Activated CD8-positive, alpha-beta memory T cell treated with anti-CD3 and anti-CD28 coated beads for 24 hours (primary cell): Measurements from ENCODE around the gene FUCA2.
"Not testable (repeated sequence)": the region's sequence is repeated elsewhere in the genome, so short reads cannot be mapped to it uniquely, and the experiment has no call there.

Experiments
- DNase-seq: peaks from one replicate; pipeline ENCODE4 v3.0.0-alpha.2; 2020

FUCA2 gene

DNA sequence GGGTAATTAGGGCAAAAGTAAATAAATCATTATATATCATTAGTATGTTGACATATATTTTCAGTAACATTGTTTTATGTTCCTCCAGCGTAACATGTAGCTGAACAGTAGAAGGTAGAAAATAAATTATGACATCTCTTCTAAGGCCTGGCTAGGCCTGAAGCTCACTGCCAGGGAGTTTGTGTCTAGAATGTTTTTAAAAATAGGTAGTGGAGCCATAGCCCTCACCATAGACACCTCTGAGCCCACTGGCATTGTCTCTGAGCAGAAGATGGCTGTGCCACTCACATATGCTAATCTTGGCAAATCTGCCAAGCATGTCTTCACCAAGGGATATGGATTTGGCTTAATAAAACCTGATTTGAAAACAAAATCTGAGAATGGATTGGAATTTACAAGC, 21.3 kb downstream of the FUCA2 start:
- DNase-seq: no peak

DNA sequence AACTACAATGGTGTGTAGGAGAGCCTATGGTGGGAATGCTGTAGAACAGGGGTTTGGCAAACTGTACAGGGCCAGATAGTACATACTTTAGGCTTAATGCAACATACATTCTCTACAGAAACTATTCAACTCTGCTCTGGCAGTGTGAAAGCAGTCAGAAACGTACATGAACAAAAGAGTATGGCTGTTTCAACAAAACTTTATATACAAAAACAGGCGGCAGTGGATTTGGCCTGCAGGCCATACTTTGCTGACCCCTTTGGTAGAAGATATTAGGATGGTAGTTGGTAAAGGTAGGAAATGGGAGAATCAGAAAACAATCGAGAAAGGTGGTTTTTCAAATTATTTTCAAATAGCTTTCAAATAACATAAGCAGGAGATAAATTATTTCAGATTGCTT, 24.8 kb downstream of the FUCA2 start:
- DNase-seq: no peak

DNA sequence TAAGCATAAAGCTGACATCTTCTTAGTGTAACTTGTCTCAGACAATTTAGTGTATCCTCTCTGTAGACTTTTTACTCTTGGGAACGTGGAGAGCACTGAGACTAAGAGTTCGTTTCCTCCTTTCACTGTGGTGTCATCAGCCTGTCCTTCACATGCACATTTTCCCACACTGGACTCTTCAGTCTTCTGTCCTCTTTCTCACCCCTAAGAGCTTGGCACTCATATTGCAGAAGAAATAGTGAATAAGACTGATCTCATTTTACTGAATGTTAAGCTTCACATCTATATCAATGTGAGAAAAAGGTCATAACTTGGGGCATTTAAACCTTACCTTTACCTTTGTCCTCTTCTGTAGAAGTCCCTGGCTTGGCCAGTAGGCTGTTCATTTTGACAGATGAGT, 25.6 kb downstream of the FUCA2 start:
- DNase-seq: no peak

DNA sequence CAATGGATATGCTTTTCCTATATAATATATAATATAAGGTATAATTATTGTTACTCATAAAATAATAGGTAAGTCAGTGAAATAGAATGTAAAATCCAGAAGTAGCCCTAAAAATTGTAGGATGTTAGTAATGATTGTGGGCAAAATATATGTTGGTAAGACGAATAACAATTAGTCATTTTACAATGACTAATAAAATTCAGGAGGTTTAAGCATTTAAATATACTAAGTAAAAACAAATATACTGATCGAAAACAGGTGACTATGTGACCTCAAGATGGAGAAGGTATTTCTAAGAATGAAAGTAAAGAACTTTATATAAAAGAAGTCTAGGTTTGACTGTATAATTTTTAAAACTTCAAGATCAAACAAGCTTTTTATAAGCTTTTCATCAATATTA, 28.9 kb downstream of the FUCA2 start:
- DNase-seq: no peak

DNA sequence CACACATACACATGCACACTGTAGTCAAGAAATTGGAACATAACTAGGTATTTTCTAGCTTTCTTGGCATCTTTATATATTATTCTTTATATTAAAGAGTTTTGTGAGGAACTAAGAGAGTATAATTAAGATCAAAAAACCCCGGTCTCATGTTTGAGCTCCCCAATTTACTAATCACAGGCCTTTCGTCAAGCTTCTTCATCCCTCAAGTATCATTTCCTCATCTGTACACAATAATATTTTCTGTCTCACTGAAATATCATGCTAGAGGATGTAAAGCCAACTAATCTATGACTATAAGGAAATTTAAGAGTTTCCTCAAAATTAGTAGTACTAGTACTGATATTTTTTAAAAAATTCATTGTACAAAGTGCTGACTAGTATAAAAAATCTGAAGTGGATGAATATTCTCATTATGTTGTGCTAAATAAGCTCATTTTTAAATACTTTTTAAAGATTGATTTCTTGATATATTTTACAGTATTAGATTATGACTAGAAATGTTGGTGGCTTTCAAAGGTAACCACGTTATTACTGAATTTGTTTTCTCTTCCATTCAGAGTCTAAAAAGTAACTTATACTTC, 32.9 kb downstream of the FUCA2 start:
- DNase-seq: no peak

DNA sequence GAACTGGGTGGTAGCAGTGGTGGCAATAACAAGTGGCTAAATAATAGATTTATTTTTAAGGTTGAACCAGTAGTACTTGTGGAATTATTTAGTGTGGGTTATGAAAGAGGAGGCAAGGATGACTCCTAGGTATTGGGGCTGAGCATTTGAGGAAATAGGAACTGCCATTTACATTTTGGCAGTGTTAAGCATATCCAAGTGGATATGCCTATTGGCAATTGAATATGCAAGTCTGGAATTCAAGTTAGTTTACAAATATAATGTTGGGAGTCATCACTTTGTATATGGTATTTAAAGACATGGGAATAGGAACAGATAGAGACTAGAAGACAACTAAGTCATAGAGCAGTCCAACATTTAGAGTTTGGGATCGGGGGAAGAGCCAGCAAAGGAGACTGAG, 35.0 kb downstream of the FUCA2 start:
- DNase-seq: no peak

DNA sequence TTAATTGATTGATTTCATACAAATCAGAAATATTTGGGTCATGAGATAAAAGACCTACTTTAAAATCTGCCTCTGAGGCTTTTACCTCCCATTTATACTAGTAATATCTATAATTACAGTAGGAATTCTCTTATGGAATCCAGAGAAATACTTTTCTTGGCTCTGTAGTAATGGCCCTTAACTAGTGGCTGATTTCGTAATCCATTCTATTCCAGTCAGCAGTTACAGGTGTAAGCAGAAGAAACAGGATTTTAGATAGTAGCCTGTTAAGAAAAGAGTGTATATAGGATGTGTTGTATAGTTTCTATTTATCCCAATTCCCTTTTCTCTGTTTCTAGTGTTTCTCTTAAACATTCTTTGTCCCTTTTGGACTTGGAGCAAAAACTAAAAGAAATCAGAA, 39.7 kb downstream of the FUCA2 start:
- no peak for DNase-seq

DNA sequence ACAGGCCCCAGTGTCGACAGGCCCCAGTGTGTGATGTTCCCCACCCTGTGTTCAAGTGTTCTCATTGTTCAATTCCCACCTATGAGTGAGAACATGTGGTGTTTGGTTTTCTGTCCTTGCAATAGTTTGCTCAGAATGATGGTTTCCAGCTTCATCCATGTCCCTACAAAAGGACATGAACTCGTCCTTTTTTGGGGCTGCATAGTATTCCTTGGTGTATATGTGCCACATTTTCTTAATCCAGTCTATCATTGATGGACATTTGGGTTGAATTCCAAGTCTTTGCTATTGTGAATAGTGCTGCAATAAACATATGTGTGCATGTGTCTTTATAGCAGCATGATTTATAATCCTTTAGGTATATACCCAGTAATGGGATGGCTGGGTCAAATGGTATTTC, 42.7 kb downstream of the FUCA2 start:
- DNase-seq: not testable (repeated sequence)

DNA sequence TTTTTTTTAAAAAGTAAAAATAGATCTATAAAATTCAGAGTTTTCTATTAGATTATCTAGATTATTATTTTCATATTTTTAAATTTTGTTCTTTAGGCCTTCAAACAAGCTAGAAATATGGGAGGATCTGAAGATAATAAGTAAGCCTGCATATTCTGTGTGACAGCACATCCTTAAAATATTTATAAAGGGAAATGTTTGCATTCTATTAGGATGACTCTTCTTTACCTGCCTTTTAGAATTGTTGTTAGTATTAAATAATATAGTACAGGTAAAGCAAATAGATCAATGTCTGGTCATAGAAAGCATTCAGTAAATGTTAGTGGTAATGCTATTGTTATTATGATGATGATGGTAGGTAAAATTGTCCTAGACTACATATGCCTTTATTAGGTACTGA, 43.5 kb downstream of the FUCA2 start:
- DNase-seq: no peak

DNA sequence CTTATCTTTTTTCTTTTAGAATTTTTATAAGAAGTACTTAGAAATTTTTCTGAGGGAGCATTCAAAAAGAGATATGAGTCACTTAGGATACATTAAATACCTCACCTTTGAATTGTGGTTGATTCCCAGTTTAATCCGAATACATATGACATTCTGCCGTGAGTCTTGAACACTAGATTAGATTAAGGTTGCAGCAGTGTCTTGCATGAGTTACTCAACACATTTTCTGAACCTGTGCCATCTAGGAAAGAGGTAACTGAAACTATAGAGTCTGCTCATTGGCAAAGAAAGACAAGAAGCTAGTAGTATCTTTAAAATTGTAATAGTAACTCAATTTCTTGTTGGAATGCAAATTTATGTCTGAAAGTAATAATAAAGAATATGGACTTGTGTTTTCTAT, 46.0 kb downstream of the FUCA2 start:
- no peak for DNase-seq

DNA sequence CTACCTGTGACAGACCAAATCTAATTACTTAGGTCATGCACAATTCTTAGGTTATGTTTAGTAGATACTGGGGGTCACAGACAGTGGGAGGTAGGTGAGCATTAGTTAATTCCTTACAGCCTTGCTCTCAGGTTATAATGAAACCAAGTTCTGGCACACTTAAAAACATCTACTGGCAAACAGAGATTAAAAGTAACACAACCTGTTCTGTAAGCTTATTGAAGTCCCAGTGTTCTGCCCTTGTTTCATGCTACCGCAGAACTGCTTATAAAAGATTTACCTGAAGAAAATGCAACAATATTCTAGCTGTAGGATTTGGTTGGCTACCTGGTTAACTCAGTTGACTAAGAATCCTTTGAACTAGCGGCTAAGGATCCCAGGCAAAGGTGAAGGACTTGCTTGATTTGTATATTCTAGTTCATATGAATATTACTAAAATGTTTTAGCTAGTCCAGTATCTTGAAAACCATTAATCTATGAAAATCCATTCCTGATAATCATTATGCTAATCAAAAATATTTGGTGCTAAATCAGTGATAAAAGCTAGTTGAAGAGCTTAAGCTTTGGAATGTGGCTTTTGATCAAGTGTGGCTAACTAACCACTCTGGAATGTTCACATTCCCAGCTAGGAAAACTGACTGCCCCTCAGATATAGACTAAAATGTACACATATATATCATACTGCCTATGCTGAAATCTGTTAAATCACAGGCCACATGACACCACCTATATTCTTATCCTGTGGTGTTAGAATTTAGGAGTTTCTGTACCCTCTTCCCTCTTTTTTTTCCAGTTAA, 53.8 kb downstream of the FUCA2 start:
- no peak for DNase-seq

DNA sequence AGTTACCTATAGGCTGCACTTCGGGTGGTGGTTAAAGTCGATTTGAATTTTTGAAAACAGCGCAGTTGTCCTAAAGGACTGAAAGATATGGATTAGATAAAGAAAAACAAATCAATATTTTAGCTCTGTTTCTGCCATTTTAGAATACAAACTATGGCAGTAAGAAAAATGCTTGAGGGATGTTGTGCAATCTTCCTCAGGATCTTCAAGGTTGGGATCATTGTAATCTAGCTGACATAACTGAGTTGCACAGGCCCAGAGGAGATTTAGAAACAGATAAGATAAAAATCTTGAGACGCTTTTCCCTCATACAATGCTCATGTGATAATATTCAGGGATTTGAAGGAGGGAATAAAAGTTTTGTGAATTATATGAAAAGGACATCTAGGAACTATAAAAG, 60.0 kb downstream of the FUCA2 start:
- DNase-seq: no peak

DNA sequence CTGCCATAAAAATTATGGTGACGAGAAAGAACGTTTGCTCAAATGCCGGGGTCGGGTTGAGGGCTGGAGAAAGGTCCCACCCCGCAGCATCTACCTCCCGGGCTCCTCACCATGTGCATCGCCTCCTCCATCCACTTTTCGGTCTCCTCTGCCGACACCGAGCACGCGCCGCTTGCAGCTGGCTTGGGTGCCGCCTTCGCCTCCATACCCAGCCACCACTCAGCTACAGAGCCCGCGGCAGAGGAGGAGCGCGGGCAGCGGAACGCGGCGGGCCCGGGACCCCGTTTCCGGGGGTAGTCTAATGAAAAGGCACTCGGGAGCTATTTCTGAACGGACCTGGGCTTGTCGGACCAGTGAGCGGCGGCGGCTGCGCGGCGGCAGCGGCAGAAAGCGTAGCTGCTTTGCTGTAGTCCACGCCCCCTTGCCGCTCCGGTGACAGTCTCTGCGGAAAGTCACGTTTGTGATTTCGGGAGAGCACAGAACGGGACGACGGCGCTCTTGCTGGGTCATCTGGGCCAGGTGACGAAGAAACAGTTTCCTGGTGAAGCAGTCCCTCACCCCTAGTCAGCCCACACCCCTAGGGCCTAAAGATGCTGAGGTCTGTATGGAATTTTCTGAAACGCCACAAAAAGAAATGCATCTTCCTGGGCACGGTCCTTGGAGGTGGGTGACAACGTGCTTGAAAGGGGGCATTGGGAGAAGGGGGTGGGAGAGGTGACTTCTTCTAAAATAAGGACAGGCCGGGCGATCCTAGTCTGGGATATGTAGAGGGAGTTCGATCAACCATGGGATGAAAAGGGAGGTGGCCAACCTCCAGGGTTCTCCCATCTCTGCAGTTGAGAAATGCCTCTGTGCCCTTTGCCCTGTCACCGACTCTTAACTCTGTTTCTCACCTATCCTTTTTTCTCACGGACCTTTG, 60.8 kb downstream of the FUCA2 start, which contains the start of the genes ADAT2 and PEX3:
ADAT2 (minus strand) TSS at position 243 of the 919 bp plus-strand sequence; CDS start at position 206, 37 bp downstream.
PEX3 (plus strand) TSS at position 353 of the 919 bp plus-strand sequence; CDS start at position 591, 238 bp downstream.
- peak; percentile 97 for DNase-seq

DNA sequence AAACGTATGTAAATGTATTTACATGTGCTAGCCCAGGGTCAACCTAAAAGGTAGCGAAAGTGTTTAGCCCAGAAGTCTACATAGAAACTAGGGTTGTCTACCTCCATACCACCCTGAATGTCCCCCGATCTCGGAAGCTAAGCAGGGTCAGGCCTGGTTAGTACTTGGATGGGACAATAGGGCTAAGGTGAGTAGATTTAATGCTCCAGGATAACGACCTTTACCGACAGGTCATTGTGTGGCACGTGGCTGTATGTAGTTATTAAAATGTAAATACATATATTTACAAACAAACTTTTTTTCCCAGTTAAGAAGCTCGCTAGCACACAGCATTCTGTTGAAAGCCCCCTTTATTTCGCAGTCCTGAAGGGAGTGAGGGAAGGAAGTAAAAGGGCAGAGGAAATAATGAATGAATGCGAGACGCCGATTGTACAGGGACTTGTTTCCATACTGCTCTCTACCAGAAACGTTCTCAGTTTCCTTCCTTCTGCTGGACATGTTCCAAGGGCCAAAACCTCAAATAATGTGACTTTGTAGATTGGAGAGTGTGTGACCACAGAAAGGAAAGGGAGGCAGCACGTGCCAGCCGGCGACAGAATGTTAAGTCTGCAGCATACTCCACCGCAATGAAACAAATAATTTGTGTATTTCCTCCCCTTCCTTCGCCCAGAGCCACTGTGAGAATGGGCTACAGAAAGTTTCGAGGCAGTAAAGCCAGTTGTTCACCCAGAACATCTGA, 61.6 kb downstream of the FUCA2 start:
- DNase-seq: peak; percentile 74

DNA sequence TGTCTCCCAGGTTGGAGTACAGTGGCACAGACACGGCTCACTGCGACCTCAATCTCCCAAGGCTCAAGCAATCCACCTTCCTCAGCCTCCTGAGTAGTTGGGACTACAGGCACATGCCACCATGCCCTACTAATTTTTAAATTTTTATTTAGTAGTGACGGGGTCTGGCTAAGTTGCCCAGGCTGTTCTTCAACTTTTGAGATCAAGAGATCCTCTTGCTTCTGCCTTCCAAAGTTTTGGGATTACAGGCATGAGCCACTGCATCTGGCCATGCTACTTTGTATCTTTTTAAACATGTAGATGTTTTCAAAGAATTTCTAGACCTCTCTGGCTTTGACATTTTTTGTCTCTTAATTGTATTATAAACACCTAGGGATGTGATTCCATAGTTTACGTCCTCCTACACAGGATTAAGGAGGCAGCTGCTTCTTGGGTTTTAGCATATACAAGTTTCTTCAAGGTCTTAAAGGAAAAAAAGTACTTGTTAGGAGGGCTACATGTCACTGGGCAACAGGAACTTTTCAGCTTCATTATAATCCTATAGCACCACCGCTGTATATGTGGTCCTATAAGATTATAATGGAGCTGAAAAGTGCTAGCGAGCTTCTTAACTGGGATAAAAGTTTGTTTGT, 62.3 kb downstream of the FUCA2 start:
- DNase-seq: no peak

DNA sequence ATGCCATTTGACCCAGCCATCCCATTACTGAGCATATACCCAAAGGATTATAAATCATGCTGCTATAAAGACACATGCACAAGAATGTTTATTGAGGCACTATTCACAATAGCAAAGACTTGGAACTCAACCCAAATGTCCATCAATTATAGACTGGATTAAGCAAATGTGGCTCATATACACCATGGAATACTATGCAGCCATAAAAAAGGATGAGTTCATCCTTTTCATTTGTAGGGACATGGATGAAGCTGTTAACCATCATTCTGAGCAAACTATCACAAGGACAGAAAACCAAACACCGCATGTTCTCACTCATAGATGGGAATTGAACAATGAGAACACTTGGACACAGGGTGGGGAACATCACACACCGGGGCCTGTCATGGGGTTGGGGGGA, 63.7 kb downstream of the FUCA2 start:
- DNase-seq: not testable (repeated sequence)
